DMS 273 (cell line): ENCODE data around the gene CDK15.
A peak's percentile ranks its signal among the peaks of the same experiment; 100 is the strongest.

Experiments
- DNase-seq: peaks from one replicate; lab custom pipeline; 2025; ENCODE audit not compliant: unreplicated experiment; lab: John Stamatoyannopoulos, UW

The CDK15 gene

DNA sequence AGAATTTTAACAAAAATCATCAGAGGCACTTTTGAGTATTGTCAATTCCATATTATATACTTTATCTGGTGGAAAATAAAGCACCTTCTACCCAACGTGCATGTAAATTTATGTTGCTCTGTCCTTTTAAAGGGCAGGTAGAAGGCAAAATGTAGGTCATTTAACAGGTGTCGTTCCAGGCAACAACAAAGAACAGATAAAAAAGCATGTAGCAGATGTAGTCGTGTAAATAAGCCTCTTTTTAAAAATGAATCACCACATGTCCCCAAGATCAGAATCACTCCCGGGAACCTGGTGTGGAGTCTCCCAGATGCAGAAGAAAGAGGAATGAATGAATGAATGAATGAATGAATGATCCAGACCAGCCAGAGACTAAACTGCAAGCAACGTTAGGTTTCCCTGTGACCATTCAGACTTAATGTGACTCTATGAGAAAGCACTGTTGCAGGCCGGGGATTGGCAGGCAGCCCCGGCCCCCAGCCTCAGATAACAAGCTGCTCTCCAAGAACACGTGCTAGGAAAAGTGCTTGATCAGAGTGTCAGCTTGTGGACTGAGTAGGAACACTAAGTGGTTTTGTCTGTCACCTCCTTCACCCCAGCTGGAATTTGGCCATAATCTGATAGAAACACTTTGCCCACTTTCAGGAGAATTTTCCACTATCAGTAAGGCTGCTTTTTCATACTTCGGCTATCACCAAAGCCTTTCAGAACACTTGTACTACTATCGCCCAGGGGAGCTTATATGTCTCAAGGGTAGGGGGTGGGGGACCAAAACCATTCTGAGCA, 100.6 kb downstream of the CDK15 start:
- peak; percentile 69 for DNase-seq

GRCh38 chr2:201907563-201907881, 101.2 kb downstream of the CDK15 start:
- no peak for DNase-seq

DNA sequence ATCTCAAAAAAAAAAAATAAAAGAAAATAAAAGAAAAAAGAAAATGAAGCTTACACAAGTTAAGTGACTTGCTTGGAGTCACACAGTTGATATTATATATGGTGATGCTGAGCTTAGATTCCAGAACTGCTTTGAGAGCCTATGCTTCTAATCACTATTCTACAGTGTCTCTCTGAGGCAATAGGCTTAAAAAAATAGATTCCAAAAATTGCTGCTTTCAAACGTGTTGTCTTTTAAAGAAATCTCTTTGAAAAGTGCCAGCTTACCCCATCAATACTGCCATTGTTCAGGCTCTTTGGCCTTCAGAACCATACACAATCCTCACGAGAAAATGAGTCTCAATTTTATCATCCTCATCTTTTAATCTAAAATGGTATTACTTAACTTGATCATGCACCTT, 102.6 kb downstream of the CDK15 start:
- DNase-seq: no peak

DNA sequence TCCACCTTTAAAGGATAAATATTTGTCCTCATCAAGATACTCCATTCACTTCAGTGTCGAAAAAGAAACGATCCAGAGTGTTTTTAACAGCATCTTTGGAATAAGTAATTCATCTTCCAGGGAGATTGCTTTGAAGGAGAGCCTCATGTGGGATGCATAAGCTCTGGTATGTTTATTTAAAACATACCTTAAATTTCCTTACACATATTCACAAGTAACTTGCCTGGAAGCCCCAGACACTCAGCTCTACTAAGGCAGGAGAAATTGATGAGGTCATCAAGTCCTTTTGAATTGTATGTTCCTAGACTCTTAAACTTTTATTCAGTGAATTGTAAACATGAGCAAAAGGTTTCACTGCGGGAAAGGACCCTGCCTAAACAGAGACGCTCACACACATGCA, 103.0 kb downstream of the CDK15 start:
- DNase-seq: no peak

GRCh38 chr2:201909961-201910361, 103.6 kb downstream of the CDK15 start:
- peak; percentile 38 for DNase-seq

- DNase-seq: no peak
These were observed 105.0 kb downstream of the CDK15 start for GRCh38 chr2:201911372-201911771.

DNA sequence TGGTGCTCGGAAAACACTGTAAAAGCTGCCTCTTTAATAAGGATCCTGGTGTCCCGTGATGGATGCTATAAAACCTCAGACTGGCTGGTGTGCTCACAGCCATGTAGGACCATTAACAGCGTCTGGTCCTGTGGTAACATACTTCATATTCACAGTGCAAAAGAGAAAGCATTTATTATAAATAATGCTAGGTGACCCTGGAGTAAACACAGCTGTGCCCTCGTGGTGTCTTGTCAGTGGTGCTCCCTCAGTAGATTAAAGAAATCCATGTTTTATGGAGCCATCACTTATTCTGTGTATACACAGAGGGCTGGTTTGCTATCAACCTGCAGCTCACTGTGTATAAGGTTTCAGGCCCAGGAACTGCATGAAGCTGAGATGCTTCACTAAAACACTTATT, 106.9 kb downstream of the CDK15 start:
- no peak for DNase-seq

DNA sequence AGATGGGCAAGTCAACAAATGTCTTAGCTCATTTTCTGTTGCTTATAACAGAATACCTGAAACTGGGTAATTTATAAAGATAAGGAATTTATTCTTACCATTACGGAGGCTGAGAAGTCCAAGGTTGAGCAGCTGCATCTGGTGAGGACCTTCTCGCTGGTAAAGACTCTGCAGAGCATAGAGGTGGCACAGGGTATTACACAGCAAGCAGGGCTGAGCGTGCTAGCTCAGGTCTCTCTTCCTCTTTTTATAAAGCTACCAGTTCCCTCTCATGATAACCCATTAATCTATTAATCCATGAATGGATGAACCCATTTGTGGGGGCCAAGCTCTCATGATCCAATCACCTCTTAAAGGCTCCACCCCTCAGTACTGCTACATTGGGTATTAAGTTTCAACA, 109.1 kb downstream of the CDK15 start:
- DNase-seq: no peak

DNA sequence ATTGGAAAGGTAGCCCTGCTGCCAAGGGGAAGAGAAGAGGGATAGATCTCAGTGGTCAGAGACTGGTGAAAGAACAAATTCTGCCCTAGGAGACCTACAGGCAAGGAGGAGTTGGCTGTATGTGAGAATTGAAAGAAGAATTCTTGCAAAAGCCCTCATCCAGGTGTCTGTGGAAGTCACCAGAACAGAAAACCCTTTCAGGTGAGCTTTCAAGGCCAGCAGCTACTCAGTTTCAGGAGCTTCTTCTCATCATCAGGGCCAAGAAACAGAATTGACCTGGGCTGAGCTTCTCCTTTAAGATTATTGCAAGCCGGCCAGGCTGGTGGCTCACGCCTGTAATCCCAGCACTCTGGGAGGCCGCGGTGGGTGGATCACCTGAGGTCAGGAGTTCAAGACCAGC, 110.2 kb downstream of the CDK15 start:
- no peak for DNase-seq

GRCh38 chr2:201918616-201919307, 112.4 kb downstream of the CDK15 start:
- DNase-seq: no peak

DNA sequence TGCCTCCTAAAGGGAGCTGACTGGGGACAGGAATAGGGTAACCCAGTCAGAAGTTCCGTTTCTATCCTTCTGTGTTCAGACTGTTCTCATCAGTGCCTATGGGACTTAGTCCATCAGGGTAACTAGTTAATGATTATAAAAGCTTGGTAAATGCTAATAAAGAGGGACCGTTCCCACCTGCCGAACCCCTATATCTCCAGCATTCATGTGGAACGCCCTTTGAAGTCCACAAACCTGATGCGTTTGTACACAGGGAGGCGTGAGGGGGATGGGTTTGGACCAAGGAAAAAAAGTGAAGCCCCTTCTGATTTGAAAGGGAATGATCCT, 112.9 kb downstream of the CDK15 start:
- no peak for DNase-seq

DNA sequence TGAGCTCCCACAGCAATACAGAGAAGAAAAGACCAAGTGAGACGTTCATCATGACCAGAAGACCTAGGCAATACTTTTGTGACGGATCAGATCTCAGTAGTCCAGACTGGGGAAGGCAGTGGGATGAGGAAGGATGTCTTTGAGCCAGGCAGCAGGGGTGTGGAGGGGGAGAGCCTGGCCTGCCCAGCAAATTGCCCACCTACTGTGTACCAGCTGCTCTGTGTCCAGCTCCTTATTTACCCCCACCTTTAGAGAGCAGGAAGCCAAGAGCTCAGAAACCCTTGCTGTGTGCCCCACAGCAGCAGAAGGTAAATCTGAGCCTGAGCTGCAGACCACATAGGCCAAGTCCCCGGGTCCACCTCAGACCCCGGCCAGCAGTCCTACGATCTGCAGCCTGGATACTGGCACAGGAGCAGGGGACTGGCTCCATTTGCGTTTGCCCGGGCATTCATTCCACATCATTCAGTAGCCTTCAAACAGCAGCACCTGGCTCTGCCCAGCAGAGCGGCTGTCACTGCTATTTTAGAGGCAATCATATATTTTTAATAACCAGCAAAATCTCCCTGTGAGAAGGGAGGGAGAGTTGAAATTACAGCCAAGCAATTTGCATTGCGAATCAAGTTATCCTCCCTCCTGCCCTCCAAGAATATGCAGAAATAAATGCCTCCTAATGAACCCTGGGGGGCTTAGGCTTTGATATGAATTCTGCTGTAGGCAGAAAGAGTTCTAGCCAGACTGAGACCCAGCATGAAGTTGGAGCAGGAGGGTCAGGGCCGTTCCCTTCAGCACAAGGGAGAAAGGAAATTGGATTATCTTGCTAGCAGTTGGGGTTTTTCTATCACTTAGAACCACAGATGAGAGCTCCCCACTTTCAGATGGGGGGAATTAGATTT, 117.3 kb downstream of the CDK15 start:
- DNase-seq: peak; percentile 42

- DNase-seq: peak; percentile 29
These were observed 118.1 kb downstream of the CDK15 start for GRCh38 chr2:201924453-201924852.

- DNase-seq: no peak
These were observed 118.7 kb downstream of the CDK15 start for GRCh38 chr2:201925056-201925455.

GRCh38 chr2:201926067-201926466, 119.7 kb downstream of the CDK15 start:
- DNase-seq: no peak

DNA sequence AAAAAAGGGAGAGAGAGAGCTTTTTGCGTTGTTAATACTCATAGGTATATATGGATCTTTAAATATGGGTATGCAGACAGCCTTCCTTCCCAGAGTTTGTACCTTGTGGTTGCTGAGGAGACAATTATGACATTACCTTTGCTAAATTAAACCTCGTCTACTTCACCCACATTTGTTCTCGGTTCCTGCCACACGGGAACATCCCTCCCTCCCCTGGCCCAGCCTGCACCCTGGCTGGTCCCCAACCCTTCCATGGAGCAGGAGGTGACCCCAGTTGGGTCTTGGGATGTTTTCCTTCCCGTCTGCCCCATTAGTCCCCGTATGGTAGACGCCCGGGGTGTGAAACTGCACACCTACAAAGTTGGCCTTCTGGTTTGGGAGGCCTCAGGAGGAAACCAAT, 122.0 kb downstream of the CDK15 start:
- no peak for DNase-seq

DNA sequence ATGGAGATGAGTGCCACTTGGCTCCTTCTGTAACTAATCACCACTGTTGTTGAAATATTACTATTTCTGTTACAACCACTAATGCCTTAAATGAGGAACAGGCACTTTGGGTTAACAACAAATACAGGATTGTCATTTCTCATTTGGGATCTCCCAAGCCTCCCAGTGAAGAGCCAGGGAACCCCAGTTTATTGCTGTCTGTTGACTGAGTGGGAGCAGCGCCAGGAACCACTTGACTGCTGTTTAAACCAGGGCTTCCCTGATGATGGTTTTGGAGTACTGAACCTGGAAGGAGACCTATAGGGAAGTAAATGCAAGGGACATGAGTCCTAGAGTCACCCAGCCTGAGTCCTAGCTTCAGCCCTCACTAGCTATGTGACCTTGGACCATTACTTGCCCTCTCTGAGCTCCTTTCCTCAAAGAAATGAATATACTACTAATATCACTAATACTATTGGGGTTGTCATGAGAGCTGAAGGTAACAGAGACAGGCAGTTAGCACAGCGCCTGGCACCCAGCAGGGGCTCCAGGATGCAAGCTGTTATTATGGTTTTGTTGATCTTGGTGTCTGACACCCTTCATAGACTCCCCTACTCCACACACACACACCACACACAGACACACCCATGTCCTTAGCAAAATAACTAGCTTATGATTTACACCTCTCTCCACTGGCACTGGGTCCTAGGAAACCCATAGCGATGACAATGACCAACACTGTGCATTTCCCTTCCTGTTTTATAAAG, 123.1 kb downstream of the CDK15 start:
- DNase-seq: peak; percentile 31

DNA sequence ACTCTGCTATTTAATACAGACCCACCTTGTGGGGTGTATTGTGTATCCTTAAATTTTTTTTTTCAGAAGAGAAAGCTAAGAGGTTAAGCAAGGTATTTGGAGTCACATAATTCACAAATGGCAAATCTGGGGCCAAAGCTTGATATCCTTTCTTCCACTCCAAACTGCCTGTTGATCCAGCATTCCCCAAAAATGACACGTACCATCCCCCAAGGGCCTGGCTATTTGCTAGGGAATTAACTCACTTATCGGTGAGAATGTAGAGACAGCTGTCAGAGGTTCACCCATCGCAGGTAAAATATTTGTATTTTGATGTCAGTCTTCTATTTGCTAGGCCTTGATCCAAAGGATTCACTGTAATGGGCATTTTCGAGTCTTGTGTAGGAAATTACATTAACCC, 123.7 kb downstream of the CDK15 start:
- DNase-seq: no peak

- no peak for DNase-seq
These were observed 124.5 kb downstream of the CDK15 start for GRCh38 chr2:201930831-201931230.

- DNase-seq: no peak
These were observed 125.1 kb downstream of the CDK15 start for GRCh38 chr2:201931475-201931874.

GRCh38 chr2:201931951-201932350, 125.6 kb downstream of the CDK15 start:
- DNase-seq: peak; percentile 19
